ENCODE data around the gene NTMT1.

Gene NTMT1

DNA sequence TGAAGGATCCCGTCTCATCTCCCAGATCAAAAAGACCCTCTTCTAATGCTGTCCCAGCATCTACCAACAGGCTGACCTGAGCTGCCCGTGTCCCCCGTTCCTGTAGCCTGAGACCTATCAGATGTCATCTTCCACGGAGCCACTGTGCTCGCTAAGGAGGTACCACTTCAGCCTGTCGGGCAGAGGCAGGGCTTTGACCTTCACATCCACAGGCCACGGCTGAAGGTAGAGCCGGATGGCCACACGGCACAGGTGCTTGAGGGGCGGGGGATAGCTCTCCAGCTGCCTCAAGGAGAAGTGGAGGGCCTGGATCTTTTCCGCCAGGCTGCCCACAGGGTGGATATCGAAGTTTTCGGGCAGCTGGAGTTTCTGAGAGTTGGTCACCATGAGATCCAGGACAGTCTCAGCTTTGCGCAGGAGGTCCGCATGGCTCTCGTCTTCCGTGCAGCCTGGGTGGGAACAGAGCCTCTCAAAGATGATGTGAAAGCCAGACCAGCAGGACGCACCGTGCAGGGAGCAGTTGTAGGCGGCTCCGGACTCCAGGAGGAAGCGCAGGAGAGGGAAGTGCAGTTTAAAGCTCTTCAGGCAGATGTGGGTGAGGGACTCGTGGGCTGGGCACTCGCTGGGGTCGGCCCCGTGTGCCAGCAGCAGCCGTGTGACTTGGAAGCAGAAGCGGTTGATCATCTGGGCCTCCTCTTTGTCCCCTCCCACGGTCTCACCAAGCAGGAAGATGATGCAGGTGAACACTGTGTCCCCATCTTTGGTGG lies 11.9 kb downstream of the NTMT1 start:
- no peak for DNase-seq

DNA sequence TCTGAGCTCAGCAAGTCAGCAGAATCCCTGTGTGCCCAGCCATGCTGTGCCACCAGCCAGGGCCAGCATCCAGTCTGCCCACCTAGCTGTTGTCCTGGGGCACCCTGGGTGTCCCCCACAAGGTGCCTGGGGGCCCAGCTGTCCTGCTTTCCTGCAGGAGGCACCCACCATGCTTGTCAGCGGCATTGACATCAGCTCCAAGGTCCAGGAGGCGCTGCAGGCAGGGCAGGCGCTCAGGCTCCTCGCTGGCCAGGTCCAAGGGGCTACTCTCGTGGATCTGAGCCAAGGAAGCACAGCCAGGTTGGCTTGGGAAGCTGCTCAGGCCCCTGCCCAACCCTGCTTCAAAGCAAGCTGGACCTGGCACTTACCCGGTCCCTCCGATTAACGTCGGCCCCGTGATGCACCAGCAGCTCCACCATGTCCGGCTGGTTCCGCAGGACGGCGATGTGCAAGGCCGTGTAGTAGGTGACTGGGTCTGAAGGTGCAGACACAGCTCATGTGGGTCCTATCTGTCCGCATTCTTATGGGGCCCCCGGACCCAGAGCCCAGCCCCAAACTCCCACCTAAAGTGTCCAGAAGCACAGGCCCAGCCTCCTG lies 13.2 kb downstream of the NTMT1 start:
- no peak for DNase-seq

DNA sequence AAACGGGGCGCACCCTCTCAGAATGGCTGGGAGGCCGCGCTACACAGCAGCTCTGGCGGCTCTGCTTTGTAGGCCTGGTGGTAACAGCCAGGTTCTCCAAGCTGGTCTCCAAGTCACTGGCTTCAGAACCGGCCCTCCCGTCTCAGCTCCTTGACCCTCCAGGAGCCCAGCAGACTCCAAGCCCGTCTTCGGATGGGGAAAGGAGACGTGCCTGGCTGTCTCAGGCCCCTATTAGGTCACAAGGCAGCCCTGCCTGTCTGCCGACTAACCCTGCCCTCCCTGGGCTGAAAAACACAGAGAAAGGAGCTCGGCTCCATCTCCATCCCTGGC lies 13.8 kb downstream of the NTMT1 start:
- DNase-seq, result no peak

DNA sequence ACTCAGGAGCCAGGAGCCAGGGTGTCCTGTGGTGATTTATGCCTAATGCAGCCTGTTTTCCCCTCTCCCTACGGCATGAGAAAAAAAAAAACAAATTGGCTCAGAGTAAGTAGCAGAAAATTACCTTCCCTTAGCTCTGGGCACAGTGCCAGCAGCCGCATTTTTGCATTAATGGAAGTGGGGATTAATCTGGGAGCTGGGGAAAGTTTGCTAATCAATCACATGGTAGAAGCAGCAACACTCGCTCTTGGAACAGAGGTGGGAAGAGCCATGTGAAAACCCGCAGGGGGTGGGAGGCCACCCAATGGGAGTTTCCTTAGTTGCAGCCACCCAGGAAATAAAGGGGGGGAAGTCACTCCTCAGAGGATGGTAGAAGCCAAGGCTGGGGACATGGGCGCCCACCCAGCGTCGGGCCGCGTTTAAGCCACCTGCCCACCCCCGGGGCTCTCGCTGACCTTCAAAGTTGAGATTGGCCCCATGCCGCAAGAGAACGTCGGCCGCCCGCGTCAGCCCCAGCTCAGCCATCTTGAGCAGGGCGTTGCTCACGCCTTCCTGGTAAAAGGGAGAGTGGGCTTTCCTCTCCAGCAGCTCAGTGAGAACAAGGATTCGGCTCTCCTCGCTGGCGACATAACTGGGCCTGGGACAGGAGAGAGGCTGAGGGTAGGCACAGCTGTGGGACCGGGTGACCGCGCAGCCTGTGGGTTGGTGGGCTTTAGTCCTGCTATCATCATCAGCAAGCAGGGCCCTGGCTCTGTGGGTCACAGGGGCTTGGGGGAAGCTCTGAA lies 14.3 kb downstream of the NTMT1 start:
- no peak for DNase-seq

DNA sequence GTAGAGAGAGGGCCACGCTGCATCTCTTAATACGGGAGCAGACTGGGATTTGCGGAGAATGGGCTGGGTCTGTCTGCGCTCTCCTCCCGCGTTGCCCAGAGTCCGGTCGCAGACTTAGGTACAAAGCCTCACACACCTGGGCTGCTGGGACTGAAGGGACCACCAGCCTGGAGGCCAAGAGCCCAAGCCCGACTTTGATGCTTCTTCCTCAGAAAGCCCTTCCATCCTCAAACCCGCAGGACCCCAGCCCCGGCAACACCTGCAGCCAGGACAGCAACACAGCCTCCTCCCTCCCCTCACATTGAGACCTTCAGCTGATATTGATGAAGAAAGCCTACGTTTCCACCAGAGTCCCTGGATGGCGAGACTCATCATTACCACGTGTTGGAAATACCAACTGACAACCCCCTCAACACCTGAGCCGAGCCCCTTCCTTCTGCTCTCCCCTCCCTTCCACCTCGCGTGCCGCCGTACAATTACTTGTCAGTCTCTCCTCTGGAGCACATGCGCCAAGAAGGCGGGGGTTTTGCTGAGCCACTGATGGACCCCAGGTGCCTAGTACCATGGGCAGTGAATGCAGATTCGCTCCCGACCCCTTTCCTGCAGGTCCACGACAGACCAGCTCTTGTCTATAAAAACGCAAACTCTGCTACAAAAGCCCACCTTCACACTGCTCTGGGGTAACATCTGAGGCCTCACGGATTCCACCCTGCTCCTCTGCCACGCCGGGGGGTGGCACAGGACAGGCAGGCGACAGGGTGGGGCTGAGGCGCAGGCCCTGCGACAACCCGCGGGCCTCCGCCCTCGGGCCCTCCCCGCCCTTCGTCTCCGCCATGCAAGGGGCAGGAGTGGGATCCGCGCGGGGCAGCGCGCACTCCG lies 15.1 kb downstream of the NTMT1 start:
- DNase-seq, result no peak

DNA sequence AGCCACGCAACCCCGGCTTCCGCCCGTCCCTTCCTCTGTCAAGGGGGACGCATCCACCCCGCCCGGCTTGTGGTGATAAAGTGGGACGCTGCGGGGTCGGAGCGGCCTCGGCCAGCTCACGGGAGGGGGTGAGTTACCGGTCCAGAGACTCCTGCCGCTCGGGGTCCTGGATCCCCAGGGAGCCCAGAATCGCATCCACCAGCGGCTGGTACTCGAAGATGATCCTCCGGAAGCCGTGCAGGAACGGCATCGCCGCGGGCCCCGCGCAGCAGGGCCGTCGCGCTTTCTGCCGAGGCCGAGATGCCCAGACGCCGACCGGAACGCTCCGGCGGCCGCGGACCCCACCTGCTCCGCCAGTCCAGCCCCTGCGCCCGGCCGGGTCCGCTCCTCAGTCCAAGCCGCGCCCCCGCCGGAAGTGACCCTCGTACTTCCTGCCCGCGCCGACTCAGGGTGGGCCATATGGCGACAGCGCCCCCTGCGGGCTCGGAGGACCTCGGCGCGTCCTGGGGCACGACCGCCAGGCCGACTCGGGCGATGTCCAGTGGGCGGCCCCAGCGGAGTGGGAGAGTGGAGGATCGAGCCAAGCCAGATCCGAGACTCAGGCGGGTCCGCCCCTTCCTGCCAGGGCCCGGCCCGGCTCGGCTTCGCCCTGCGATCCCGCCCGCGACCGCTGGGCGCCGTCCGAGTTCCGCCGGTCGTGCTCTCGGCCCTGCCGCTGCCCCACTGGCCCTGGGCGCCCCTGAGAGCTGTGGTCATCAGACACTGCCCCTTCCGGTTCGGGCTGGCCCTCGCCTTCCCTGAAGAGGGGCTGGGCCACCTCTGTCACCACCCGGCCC lies 16.0 kb downstream of the NTMT1 start, which contains the start of gene ASB6:
TSS of gene ASB6 (minus strand) at position 402 of the 836 bp plus-strand sequence. CDS start at position 250, 152 bp downstream.
- peak; percentile 92 to 94 for DNase-seq

DNA sequence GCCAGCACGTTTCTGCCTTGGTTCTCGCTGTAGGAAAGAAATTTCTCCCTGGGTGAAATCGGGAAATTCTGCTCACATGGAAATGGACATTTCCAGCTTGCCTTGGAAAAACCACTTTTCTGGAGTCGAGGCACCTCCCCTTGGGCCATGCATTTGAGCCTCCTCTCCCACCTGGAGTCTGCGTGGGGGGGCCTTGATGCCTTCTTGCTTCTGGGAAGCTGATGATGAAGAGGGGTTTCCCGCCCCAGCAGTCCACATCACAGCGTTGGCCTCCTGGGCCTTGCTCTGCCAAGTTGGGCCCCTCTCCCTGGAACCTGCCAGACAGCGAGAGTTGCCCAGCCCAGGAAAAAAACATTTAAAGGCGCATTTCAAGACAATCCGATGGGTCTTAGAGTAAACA lies 17.7 kb downstream of the NTMT1 start:
- DNase-seq, result no peak

DNA sequence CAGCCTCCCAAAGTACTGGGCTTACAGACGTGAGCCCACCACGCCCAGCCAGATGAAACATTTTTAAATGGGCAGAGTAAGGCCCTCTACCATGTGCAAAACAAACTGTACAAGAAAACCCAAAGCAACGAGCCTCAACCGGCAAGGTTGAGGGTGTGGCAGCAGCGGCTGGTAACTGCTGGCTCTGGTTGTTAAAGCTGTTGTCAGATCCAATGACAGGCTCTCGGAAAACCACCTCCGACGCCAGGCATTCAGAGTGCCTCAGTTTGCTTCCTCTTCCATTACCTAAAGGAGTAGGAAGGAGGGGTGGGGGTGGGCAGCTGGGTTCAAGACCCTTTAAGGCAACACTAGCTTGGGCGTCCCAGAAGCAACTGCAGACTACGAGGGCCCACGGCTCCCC lies 18.4 kb downstream of the NTMT1 start:
- no peak for DNase-seq

DNA sequence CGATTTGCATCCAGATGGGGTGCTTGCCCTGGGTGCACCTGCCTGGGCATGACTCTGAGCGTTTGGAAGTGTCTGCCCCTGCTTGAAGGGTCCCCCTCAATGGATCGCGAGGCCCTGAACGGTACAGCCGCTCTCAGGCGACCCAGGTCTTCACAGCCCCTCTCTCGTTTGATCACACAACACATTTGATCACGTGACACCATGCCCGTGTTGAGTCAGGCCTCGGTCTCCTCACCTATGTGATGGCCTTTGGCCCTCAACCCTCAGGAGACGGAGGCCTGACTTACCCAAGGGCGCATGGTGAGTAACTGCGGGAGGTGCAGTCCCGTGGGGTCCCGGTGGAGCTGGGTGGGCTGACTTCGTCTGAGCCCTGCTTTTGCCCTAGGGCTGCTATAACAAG lies 18.9 kb downstream of the NTMT1 start:
- no peak for DNase-seq

DNA sequence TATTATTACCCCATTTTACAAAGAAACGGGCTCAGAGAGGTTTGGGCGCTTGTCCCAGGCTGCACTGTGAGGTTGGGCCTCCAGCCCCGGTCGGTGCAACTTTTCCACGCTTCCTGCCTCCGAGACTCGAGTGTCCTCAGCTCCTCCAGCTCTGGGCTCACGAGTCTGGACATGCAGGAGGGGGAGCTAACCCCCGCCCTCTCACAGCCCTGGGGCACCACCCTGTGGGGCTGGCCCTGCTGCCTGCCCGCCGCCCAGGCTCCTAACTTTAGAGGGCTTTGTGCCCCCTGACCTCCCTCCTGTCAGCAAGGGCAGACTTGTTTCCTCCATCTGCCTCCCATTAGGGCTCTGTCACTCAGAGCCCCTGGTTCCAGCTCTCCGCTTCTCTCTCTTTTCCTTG lies 20.3 kb downstream of the NTMT1 start:
- DNase-seq, result no peak

DNA sequence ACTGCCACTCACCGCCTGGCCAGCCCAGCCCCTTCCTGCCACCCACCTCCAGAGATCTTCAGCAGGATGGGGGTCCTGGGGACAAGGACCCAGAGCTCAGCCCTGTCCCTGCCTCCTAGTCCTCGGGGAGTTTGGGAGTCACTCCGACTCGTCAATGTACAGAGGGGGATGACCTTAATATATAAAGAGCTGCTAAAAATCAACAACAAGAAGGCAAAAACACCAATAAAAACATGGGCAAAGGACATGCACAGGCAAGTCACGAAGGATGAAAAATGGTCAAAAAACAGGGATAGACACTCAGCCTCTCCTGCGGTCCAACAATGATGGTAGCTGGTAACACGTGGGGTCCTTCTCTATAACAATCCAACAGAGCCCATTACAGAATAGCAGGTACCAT lies 20.7 kb downstream of the NTMT1 start:
- no peak for DNase-seq

DNA sequence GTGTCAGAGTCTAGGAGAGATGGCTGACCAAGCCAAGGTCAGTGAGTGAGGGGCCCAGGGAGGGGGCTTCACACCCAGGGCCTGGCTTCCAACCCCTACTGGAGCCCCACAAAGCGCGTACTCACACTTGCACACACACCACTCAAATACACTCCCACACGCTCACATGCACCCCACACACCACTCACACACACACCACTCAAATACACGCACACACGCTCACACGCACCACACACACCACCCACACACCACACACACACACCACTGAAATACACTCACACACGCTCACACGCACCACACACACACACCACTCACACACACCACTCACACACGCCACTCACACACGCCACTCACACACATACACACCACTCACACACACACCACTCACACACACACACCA lies 21.7 kb downstream of the NTMT1 start:
- DNase-seq, result no peak

DNA sequence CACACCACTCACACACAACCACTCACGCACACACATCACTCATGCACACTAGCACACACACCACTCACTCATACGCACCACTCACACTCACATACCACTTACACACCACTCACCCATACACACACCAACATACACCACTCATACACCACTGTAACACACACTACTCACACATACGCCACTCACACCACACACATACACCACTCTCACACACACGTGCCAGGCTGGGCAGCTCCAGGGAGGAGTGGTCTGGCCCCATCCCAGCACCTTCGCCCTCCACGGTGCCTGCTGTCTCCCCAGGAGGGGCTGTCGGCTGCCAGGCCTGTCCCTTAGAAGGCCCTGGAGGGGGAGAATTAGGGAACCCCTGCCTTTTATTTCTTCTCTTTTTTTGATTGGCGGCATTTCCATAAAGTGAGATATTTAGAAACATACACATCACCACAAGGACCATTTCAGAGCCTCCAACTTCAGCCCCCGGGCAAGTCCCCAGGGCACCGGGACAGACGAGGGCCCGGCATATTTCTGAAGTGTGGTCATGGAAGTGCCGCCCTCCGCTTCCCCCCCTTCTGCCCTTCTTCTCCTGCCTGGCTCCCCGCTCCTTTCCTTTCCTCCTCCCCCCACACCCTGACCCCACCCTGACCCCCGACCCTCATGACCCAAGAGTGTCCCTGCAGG lies 22.3 kb downstream of the NTMT1 start:
- no peak for DNase-seq

DNA sequence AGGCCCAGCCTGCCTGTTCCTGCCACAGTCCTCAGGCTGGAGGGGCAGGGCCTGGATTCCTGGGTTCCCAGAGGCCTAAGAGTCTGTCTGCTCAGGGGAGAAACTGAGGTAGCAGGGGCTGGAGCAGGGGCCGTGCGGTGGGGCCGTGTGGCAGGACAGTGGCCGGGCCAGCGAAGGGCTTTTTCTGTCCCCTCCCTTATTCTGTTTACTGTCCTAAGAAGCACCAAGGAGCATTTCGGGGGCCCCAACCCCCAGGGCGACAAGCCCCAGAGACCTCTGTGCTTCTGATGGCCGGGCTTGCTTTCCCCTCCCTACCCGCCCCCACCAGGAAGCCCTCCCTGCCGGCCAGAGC lies 22.8 kb downstream of the NTMT1 start:
- no peak for DNase-seq

DNA sequence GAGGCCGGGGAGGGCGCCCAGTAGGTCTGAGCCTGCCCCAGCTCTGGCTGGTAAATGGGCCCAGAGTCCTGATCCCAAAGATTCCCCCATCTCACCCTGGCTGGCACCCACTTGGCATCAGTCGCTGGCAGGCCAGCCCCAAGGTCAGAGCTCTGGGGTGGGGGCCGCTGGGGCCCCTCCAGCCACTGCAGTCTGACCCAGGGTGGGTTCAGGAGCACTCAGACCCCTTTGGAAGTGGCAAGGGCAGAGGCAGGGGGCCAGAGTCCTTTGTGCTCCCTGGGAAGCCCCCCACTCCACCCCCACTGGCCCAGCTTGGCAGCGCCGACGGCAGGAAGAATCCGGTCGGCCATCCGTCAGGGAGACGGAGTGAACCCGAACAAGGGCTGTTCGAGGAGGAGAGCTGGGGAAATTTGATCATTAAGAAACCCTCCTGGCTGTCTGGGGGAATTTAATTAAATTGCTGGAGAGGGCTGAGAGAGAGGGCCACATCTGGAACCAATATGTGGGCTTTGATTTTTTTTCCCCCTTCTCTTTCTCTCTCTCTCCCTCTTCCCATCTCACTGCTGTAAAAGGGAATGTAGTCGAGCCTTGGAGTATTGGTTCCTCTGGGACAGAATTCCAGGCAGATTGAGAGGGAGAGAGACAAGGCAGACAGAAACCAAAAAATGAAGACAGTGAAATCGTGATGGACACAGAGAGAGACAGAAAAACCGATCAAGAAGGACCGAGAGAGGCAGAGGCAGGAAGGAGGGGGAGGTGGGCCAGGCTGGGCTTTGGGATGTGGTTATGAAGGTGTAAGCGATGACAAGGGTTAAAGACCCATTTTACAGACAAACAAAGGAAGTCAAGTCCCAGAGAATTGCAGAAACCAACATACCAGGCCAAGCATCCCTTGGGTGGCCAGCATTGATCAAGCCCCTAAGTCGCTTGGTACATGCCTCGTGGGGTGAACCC lies 24.0 kb downstream of the NTMT1 start:
- DNase-seq, result no peak

DNA sequence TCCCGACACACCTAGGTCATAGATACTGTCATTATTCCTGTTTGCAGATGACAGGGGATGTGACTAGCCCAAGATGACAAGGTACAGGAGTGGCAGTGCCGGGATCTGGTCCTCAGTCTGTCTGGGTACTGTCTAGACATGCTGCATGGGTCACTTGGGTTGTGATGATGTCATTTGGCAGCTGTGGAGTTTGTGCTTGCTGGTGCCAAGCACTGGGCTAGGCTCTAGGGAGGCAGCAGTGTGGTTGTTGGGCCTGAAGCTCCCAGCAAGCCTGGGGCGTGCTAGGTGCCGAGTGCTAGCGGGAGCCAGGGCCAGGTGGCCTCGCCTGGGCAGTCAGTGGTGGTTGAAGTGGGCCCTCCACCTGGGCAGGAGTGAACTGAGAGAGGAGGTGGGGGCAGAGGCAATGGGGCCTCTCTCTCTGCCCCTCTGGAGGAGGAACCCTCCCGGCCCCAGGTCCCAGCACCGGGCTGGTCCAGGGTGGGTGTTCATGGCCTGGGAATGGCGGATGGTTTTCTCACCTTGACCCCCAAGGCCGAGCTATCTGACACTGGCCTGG lies 24.8 kb downstream of the NTMT1 start:
- no peak for DNase-seq

DNA sequence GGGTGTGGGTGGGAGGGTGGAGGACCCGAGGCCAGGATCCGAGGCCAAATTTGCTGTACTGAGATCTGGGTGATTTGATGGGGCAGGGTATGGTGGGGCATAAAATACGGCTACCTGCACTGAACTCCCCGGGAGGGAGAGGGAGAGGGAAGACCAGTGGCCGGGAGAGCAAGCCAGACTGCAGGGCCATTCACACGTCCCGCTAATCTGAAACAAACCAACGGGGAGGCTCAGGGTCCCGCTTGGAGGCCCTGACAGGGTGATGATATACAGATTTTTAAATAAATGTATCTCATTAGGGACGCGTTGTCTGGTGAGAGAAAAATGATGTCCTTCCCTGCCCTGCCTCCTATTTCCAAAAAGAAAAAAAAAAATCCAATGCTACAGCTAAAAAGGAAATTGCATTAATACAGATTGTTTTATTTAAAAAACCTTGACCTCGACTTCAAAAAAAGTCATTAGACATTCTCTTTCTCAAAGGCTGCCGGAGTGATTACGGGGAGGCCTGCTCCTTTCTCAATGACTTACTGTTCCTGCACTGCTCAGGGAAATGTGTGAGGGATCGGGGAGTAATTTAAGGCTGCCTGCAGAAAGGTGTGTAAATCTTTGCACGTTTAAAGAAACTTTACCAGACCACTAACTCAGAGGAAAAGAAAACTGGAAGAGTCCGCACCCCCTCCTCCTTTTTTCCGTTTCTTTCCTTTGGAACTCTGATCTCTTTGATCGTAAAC lies 28.0 kb downstream of the NTMT1 start:
- no peak for DNase-seq

DNA sequence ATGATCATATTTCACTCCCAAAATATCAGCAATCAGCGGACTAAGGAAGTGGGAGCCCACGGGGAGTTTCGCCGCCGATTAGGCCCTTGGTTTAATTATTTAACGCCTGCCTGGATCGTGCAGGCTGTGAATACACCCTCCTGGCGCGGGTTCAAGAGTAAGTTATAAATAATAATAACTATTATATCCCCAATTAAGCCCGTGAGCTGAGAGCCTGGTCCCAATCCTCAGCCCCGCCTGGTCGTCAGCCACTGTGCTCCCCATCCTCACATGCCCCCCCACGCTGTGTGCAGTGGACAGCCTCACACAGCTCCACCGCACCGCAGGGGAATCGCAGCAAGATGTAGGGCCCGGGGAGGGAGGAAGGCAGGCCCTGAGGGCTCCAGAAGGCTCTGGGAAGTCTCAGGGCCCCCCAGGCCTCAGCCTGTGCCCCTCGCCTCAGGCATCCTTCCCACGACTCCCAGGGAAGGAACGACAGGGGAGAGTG lies 28.6 kb downstream of the NTMT1 start:
- DNase-seq, result no peak

DNA sequence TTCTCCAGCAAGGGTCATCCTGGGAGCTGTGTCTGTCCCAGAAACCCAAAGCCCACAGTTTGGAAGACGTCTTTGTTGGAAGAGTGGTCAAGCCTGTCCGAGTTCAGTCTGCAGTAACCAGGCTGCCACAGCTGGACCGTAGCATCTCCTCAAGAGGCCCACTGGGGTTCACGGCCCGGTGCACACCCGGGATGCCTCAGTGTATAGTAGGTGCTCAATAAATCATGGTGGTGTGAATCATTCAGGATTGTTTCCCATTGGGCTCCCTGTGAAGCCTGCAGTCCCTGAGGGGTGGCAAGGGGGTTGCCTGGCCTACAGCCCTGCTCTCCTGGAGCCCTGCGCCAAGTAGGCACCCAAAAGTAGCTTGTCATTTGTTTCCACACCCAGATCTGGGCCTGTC lies 29.2 kb downstream of the NTMT1 start:
- no peak for DNase-seq

Measured in CD4-positive, alpha-beta T cell treated with Interleukin-4 for 1 hour (primary cell).